Measurements from ENCODE around the gene MYO1F.

- no peak for TF ChIP-seq CTCF (IDR thresholded peaks at IDR 0.05)
- no peak for TF ChIP-seq POLR2A (IDR thresholded peaks at IDR 0.05)
These were observed 61.9 kb downstream of the MYO1F start for GRCh38 chr19:8515317-8515716.

Data from lower leg skin (tissue), 3 donors.